H9 (cell line): ENCODE measurements around the gene SLC1A7. TPM values are rescaled to one million over a fixed set of nuclear protein-coding genes. Genes with fewer than 3 reads are reported as not detected.

Source experiments
- DNase-seq: peaks from one replicate; pipeline ENCODE4 v3.0.0-alpha.2; 2017
- H2AFZ ChIP-seq: one replicate; pipeline ENCODE4 v1.6.1; 2013; ENCODE audit warnings: mild to moderate bottlenecking, low read length, control low read depth, moderate library complexity
- H2AK5ac ChIP-seq: 2 replicates; pipeline ENCODE4 v1.6.1; 2013; ENCODE audit warnings: low read length, control low read depth, mixed read lengths; ENCODE audit not compliant: insufficient read length
- H2BK120ac ChIP-seq: one replicate; pipeline ENCODE4 v1.6.1; 2013; ENCODE audit warnings: low read depth, mild to moderate bottlenecking, low read length, control low read depth, inconsistent platforms; ENCODE audit not compliant: poor library complexity, severe bottlenecking
- H2BK12ac ChIP-seq: 2 replicates; pipeline ENCODE4 v1.6.1; 2013; ENCODE audit warnings: low read length, control low read depth, mixed read lengths, low read depth; ENCODE audit not compliant: insufficient read length
- H2BK15ac ChIP-seq: 2 replicates; pipeline ENCODE4 v1.6.1; 2013; ENCODE audit warnings: low read depth, low read length, control low read depth
- H2BK20ac ChIP-seq: one replicate; pipeline ENCODE4 v1.6.1; 2013; ENCODE audit warnings: low read depth, mild to moderate bottlenecking, low read length, control low read depth, inconsistent platforms; ENCODE audit not compliant: poor library complexity, severe bottlenecking
- H2BK5ac ChIP-seq: 2 replicates; pipeline ENCODE4 v1.6.1; 2013; ENCODE audit warnings: low read length, control low read depth, mixed read lengths; ENCODE audit not compliant: insufficient read length
- H3K14ac ChIP-seq: 2 replicates; pipeline ENCODE4 v1.6.1; 2013; ENCODE audit warnings: low read length, control low read depth; ENCODE audit not compliant: insufficient read depth
- H3K18ac ChIP-seq: 2 replicates; pipeline ENCODE4 v1.6.1; 2013; ENCODE audit warnings: low read depth, mild to moderate bottlenecking, mixed read lengths, low read length, control low read depth; ENCODE audit not compliant: insufficient read length
- H3K23ac ChIP-seq: 2 replicates; pipeline ENCODE4 v1.6.1; 2013; ENCODE audit warnings: low read length, control low read depth, mixed read lengths, low read depth; ENCODE audit not compliant: insufficient read length
- H3K23me2 ChIP-seq: 2 replicates; pipeline ENCODE4 v1.6.1; 2013; ENCODE audit warnings: low read depth, mild to moderate bottlenecking, mixed read lengths, low read length, control low read depth; ENCODE audit not compliant: insufficient read length, poor library complexity, severe bottlenecking
- H3K27ac ChIP-seq: 2 replicates; pipeline ENCODE4 v1.5.1; 2013; ENCODE audit warnings: low read length, control low read depth, mixed read lengths, low read depth; ENCODE audit not compliant: insufficient read length
- H3K27me3 ChIP-seq: 2 replicates; pipeline ENCODE4 v1.6.1; 2013; ENCODE audit warnings: low read length, control low read depth, inconsistent platforms; ENCODE audit not compliant: insufficient read depth
- H3K4ac ChIP-seq: 2 replicates; pipeline ENCODE4 v1.6.1; 2013; ENCODE audit warnings: low read depth, mild to moderate bottlenecking, control low read depth, inconsistent platforms, low read length, moderate library complexity
- H3K4me1 ChIP-seq: 2 replicates; pipeline ENCODE4 v1.6.1; 2013; ENCODE audit warnings: low read length, control low read depth, inconsistent platforms; ENCODE audit not compliant: insufficient read depth
- H3K4me2 ChIP-seq: 2 replicates; pipeline ENCODE4 v1.6.1; 2013; ENCODE audit warnings: low read length, control low read depth, mixed read lengths; ENCODE audit not compliant: insufficient read length, insufficient read depth
- H3K56ac ChIP-seq: 2 replicates; pipeline ENCODE4 v1.6.1; 2013; ENCODE audit warnings: low read depth, mild to moderate bottlenecking, mixed read lengths, low read length, control low read depth; ENCODE audit not compliant: insufficient read length
- H3K79me1 ChIP-seq: 2 replicates; pipeline ENCODE4 v1.6.1; 2013; ENCODE audit warnings: low read depth, mild to moderate bottlenecking, moderate library complexity, low read length, control low read depth, inconsistent platforms; ENCODE audit not compliant: insufficient read depth, poor library complexity, severe bottlenecking
- H3K79me2 ChIP-seq: 2 replicates; pipeline ENCODE4 v1.6.1; 2013; ENCODE audit warnings: low read length, control low read depth, inconsistent platforms; ENCODE audit not compliant: insufficient read depth
- H3K9ac ChIP-seq: 2 replicates; pipeline ENCODE4 v1.6.1; 2013; ENCODE audit warnings: low read length, control low read depth, mixed read lengths; ENCODE audit not compliant: insufficient read length; ENCODE audit errors: extremely low read depth
- H3K9me3 ChIP-seq: one replicate; pipeline ENCODE4 v1.6.1; 2013; ENCODE audit warnings: low read depth, low read length, inconsistent platforms; ENCODE audit not compliant: control insufficient read depth
- H3T11ph ChIP-seq: one replicate; pipeline ENCODE4 v1.6.1; 2013; ENCODE audit warnings: mild to moderate bottlenecking, low read length, control low read depth, inconsistent platforms
- H4K20me1 ChIP-seq: one replicate; pipeline ENCODE4 v1.6.1; 2013; ENCODE audit not compliant: control insufficient read depth, insufficient read length, insufficient read depth
- H4K5ac ChIP-seq: 2 replicates; pipeline ENCODE4 v1.6.1; 2013; ENCODE audit warnings: low read depth, mild to moderate bottlenecking, mixed read lengths, low read length, control low read depth; ENCODE audit not compliant: insufficient read length
- H4K8ac ChIP-seq: replicated peaks from 2 replicates; pipeline ENCODE4 v1.6.1; 2013; ENCODE audit warnings: low read length, control low read depth, mixed read lengths, low read depth; ENCODE audit not compliant: insufficient read length
- H4K91ac ChIP-seq: 2 replicates; pipeline ENCODE4 v1.6.1; 2013; ENCODE audit warnings: low read depth, mild to moderate bottlenecking, moderate library complexity, mixed read lengths, low read length, control low read depth; ENCODE audit not compliant: insufficient read length
- H3K27ac Mint-ChIP-seq, 3 experiments: 2 replicates in 2 of 3; 3 replicates in 1 of 3; pipeline ENCODE4 v1.8.0; 2020 to 2021; ENCODE audit warnings: mixed read lengths in 3 of 3, mild to moderate bottlenecking in 1 of 3, moderate library complexity in 1 of 3
- H3K27me3 Mint-ChIP-seq: 2 replicates; pipeline ENCODE4 v1.8.0; 2021; ENCODE audit warnings: low read depth, mild to moderate bottlenecking, moderate library complexity, mixed read lengths
- H3K36me3 Mint-ChIP-seq, 3 experiments: 2 replicates in 2 of 3; 3 replicates in 1 of 3; pipeline ENCODE4 v1.8.0; 2020 to 2021; ENCODE audit warnings: low read depth in 3 of 3, mixed read lengths in 3 of 3; ENCODE audit not compliant: insufficient read depth in 1 of 3
- H3K4me1 Mint-ChIP-seq, 2 experiments: 2 replicates each; pipeline ENCODE4 v1.8.0; 2020; ENCODE audit warnings: mixed read lengths in 2 of 2
- H3K4me3 Mint-ChIP-seq, 2 experiments: 2 replicates in 1 of 2; 3 replicates in 1 of 2; pipeline ENCODE4 v1.8.0; 2020 to 2021; ENCODE audit warnings: mild to moderate bottlenecking in 2 of 2, mixed read lengths in 2 of 2, moderate library complexity in 1 of 2
- H3K9me3 Mint-ChIP-seq, 2 experiments: 2 replicates in 1 of 2; 3 replicates in 1 of 2; pipeline ENCODE4 v1.8.0; 2020; ENCODE audit warnings: mild to moderate bottlenecking in 2 of 2, mixed read lengths in 2 of 2, moderate library complexity in 1 of 2
- WGBS: extraction: QIAGEN DNeasy Blood & Tissue Kit; methylation state at CpG from one replicate; pipeline ENCODE4 v1.1.7; 2013; ENCODE audit warnings: missing lambda C conversion rate, low lambda C conversion rate, mixed read lengths; ENCODE audit not compliant: insufficient read length; ENCODE audit errors: extremely low coverage; 5-methylcytosine and 5-hydroxymethylcytosine counted together
- total RNA-seq: library from RNA; stranded (reverse); gene quantifications from 2 replicates; pipeline ENCODE4 v1.2.1, GENCODE V29; 2021
- TF ChIP-seq, protein P1 (sequence below): fragments of 200-600 bp; sonication (generic); conservative IDR thresholded peaks from 3 replicates; pipeline ENCODE4 v1.8.0; 2021; ENCODE audit warnings: antibody characterized with exemption, mild to moderate bottlenecking

The SLC1A7 gene
- total RNA-seq, 1 experiment from 2014 or later = not detected

- Histone ChIP-seq H4K5ac (no peak overlapping the region), H3K18ac (no peak overlapping the region), H2BK12ac (no peak overlapping the region), H2BK20ac (no peak overlapping the region), H3K23me2 (no peaks in the 10 kb centered on the region), H3K79me2 (no peaks in the 10 kb centered on the region), H3K14ac (no peak overlapping the region), H3T11ph (no peak overlapping the region), H2AK5ac (no peak overlapping the region), H3K56ac (no peak overlapping the region), H3K9me3 (peaks cover 5% of the 10 kb centered on the region), H2AFZ (no peak overlapping the region), H3K4ac (no peak overlapping the region), H4K8ac (no peak overlapping the region), H3K23ac (no peak overlapping the region), H4K20me1 (no peaks in the 10 kb centered on the region), H3K27me3 (no peaks in the 10 kb centered on the region), H3K27ac (no peak overlapping the region), H3K9ac (no peak overlapping the region), H2BK15ac (no peak overlapping the region), H3K4me1 (no peaks in the 10 kb centered on the region), H2BK5ac (no peak overlapping the region), H4K91ac (no peak overlapping the region), H3K4me2 (no peak overlapping the region), H2BK120ac (no peak overlapping the region), H3K79me1 (no peaks in the 10 kb centered on the region)
- H3K36me3 Mint-ChIP-seq = peaks cover 5 to 18% (median 7%) of the 10 kb centered on the region in 3 experiments
- H3K9me3 Mint-ChIP-seq = peaks cover 18 to 21% of the 10 kb centered on the region in 2 experiments
- TF ChIP-seq, protein P1, sequence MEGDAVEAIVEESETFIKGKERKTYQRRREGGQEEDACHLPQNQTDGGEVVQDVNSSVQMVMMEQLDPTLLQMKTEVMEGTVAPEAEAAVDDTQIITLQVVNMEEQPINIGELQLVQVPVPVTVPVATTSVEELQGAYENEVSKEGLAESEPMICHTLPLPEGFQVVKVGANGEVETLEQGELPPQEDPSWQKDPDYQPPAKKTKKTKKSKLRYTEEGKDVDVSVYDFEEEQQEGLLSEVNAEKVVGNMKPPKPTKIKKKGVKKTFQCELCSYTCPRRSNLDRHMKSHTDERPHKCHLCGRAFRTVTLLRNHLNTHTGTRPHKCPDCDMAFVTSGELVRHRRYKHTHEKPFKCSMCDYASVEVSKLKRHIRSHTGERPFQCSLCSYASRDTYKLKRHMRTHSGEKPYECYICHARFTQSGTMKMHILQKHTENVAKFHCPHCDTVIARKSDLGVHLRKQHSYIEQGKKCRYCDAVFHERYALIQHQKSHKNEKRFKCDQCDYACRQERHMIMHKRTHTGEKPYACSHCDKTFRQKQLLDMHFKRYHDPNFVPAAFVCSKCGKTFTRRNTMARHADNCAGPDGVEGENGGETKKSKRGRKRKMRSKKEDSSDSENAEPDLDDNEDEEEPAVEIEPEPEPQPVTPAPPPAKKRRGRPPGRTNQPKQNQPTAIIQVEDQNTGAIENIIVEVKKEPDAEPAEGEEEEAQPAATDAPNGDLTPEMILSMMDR = no peak
- no peak overlapping the region for H3K4me3 Mint-ChIP-seq
- WGBS = no CpG with 5 or more reads among the region's 4 CpGs
- H3K27ac Mint-ChIP-seq = no peak overlapping the region
- peaks cover 18% of the 10 kb centered on the region for H3K27me3 Mint-ChIP-seq
- DNase-seq = no peak
- peaks cover 13 to 24% of the 10 kb centered on the region in 2 experiments for H3K4me1 Mint-ChIP-seq
Measured at GRCh38 chr1:53135735-53136114, 6.7 kb downstream of the SLC1A7 start.
